M059J (cell line): ENCODE results near the gene ECHS1. TPM values are rescaled to one million over a fixed set of nuclear protein-coding genes. Genes with fewer than 3 reads are reported as not detected.

Source experiments
- DNase-seq: peaks from one replicate; pipeline ENCODE4 v3.0.0-alpha.2; 2012; ENCODE audit warnings: low read depth
- total RNA-seq: library from RNA; depleted of rRNA; stranded (reverse); fragments of >200 nt; shearing (Covaris generic); gene quantifications from 2 replicates; pipeline ENCODE4 v1.2.3, GENCODE V29; 2014

ECHS1 gene
- total RNA-seq, 1 experiment from 2014 or later: 121 TPM

DNA sequence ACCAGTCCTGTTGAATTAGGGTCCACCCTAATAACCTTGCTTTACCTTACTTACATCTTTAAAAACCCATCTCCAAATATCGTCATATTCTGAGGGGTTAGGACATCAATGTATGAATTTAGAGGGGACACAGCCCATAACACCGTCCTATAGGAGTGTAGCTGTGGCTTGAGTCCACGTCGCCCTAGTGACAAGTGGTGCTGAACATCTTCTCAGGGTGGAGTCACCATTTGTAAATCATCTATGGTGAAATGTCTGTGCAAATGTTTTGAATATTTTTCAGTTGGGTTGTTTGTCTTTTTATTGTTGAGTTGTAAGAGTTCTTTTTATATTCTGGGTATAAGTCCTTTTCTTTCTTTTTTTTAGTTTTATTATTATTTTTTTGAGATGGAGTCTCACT, 31.2 kb downstream of the ECHS1 start:
- no peak for DNase-seq

DNA sequence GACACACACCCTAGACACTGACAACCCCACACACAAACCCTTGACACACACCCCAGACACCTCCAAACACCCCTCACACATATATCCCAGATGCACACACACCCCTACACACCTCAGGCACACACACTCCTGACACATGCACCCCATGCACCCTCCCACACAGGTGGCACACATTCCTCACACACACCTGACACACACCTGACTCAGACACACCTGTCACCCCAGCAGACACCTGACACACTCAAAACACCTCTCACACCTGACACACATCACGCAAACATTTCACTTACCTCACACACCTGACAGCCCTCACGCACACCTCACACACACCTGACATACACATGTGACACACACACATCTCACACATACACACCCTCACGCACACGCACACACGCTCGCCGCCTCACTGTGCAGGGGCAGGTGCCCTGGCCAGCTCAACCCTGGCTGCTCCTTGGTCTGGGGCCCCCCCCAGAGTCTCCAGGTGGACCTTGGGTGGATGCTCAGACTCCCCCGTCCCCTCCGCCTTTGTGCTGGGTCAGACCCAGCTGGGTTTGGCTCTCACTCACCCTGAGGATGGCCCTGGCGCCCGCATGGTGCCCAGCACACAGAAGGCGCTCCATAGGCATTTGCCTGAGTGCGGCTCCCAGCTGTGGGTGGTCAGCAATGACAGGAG, 33.3 kb downstream of the ECHS1 start:
- DNase-seq: no peak

DNA sequence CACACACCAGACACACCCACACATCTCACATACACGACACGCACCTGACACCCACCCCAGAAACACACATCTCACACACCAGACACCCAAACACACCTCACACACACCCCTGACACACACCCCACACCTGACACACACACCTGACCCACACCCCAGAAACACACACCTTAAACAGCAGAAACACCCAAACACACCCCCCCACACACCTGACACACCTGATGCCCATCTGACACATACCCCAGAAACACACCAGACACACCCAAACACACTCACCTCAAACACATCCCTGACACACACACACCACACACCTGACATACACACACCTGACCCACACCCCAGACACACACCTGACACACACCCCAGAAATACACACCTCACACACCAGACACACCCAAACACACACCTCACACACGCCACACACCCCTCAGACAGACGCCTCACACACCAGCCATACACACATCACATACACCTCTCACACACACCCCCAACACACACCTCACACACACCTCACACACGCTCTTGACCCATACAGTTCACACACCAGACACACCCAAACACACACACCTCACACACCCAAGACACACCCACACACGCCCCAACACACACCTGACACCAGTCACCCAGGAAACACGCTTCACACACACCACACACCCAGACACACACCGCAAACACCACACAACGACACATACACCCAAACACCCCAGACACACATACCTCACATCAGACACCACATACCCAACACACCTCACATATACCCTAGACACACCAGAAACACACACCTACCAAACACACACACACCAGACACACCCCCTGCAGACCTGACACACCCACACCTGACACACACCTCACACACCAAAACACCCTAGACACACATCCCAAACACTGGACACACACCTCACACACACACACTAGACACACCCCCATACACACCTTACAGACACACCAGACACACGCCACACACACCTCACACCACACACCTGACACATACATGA, 34.8 kb downstream of the ECHS1 start:
- no peak for DNase-seq

DNA sequence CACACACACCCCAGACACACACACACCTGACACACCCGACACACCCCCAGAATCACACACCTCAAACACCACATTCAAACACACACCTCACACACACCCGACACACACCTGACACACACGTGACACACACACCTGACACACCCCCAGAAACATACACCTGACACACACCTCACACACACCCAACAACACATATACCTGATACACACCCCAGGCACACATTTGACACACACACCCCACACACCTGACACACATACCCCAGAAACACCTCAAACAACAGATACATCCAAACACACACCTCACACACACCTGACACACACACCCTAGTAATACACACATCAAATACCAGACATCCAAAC, 35.8 kb downstream of the ECHS1 start:
- DNase-seq: no peak

DNA sequence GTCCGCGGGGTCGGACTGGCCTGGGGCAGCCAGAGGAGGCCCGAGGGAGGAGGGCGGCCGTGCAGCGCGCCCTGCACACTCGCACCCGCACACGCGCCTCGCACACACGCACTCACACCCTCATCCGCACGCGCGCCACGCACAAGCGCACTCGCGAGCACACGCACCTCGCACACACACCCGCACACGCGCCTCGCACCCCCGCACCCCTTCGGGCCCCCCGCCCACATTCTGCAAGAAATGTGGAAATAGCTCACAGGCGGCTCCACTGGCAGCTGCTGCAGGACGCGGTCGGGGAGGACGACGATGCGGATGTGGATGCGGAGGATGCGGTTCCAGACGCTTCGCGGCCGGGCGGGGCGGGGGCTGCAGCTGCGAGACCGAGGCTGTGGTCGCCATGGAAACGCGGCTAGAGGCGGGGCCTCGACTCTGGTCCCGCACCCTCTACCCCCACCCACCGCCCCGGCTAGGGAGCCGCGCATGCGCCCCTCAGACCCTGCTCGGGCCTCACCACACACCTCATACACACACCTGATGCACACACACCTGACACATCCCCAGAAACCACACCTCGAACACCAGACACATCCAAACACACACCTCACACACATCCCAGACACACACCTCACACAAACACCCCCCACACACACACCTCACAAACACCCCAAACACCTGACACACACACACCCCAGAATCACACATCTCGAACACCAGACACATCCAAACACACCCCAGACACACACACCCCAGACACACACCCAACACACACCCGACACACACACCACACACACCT, 36.4 kb downstream of the ECHS1 start, which contains the start of gene CALY:
Gene CALY, minus strand, starts transcription at position 320 of the 793 bp plus-strand sequence. CDS start 7,907 bp downstream, outside the sequence.
- DNase-seq: no peak

DNA sequence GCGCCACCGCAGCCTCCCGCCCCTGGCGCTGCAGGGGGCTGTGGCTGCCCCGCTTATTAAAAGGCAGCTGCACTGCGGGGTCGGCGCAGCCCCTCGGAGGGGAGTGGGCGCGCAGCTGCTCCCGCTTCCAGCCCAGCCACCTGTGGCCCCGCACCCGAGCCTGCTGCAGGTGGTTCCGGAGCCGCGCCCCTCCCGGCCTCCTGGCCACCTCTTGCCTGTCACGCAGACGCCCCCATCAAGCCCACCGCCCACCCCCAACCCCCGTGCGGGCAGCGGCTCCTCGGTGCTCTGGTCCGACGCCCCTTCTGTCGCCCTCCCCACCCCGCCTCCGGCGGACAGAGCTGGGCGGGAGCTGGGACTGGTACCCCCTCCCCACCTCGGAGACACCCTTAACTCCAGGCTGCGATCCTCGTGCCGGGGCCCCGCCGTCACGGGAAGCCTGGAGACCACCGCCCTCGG, 37.0 kb downstream of the ECHS1 start:
- no peak for DNase-seq

DNA sequence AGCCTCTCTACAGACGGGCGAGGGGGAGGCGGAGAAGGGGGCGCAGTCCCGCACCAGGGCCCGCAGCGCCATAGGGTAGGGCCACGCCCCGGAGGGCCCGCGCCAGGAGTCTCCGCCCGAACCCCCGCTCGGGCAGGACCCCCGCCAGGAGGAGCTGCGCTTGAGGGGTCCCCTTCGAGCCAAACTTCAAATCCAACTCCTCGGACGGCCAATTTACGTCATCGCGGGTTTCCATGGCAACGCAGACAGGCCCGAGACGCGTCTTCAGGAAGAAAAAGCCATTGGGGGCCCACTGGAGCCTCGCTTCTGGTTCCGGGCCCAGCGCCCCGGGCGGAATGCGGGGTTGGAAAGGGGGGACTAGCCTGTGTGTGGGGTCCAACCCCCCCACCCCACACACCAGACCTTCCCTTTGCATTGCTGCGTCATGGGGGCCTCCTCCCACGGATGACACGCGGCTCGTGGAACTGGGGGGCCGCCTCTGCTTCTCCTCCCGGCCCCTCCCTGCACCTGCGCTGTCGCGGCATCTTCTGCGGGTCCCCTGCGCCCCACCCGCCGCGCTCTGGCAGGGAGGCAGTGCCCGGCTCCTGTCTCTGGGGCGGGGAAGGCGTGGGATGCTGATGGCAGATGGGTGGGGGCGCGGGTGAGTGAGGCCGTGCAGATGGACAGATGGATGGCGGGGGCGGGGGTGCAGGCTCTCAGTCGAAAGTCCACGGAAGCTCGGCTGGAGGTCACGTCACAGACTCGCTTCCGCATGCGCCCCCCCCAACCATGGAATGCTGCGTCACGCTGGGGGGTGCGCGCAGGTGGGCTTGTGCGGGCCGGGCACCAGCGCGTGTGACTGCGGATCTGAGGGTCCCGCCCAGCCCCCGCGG, 37.7 kb downstream of the ECHS1 start:
- peak; percentile 42 for DNase-seq

DNA sequence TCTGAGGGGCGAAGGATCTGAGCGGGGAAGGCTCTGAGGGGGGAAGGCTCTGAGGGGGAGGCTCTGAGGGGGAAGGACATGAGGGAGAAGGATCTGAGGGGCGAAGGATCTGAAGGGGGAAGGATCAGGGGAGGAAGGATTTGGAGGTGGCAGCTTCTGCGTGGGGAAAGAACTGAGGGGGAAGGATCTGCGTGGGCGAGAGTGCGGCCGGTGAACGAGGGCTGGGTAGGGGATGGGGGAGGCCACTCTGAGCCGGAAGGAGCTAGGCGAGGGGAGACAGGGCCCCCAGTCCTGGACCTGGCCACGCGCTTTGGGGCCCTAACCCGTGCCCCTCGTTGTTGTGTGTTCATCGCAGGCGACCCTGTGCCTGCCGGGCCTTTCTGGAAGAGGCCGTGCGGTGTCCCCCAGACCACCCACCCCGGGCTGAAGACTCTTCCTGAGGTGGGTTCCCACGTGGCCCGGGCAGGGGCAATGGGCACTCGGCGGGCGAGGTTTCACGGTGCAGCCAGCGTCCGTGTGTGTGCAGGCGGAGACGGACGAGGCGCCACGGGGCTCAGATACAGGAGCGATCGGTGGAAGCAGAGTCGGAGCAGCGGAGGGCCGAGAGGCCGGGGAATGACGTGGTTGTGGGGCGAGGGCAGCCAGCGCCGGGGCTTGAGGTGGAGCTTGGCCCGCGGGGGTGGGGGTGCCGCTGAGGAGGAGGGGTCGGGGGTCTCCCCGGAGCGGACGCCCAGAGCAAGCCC, 38.5 kb downstream of the ECHS1 start:
- DNase-seq: no peak

DNA sequence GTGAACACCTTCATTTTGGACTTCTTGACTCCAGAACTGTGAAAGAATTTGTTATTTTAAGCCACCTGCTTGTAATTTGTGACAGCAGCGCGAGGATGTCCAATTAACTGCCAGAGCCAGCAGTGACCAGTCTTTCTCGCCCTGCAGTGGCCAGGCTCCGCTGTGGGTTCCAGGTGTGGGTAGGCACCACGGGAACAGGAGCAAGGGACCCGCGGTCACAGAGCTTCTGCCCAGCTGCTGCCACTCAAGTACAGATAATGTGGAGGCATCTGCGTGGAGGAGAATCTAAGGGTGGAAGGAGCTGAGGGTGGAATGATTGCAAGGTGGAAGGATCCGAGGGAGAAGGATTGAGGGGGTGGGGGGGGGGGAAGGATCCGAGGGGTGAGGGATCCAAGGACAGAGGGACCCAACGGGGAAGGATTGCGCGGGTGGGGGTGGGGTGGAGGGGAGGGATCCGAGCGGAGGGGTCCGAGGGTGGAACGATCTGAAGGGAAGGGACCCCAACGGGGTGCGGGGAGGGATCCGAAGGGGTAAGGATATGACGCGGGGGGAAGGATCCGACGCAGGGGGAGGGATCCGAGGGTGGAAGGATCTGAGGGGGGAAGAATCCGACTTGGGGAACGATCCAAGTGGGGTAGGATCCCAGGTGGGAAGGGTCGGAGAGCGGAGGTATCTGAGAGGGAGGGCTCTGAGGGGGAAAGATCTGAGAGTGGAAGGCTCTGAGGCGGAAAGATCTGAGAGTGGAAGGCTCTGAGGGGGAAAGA, 40.0 kb downstream of the ECHS1 start:
- DNase-seq: no peak

DNA sequence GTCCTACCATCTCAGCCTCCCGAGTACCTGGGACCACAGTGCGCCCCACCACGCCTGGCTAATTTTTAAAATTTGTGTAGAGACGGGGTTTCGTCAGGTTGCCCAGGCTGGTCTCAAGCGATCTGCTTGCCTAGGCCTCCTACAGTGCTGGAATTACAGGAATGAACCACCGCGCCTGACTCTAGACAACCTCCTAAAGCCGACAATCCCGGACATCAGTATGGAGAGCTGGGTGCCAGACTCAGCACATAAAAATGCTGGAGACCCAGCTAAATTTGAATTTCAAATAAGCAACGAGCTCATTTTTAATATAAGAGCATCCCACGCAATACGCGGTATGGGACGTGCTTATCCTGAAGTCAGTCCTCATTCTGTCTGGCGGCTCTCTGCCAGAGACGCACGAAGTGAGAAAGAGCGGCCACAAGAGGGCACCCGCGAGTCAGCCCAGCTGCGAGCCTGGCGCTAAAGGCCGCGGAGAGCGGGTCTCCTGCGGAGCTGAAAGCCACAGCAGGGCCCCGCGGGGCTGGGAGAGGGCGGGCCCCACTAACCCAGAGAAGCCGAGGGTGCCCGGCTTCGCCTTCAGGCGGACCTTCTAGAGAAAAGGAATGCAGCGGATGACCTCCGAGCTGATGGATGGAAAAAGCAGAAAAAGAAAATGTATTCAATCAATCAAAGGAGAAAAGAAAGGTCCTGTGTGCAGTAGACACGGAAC, 43.5 kb downstream of the ECHS1 start:
- peak; percentile 75 for DNase-seq

DNA sequence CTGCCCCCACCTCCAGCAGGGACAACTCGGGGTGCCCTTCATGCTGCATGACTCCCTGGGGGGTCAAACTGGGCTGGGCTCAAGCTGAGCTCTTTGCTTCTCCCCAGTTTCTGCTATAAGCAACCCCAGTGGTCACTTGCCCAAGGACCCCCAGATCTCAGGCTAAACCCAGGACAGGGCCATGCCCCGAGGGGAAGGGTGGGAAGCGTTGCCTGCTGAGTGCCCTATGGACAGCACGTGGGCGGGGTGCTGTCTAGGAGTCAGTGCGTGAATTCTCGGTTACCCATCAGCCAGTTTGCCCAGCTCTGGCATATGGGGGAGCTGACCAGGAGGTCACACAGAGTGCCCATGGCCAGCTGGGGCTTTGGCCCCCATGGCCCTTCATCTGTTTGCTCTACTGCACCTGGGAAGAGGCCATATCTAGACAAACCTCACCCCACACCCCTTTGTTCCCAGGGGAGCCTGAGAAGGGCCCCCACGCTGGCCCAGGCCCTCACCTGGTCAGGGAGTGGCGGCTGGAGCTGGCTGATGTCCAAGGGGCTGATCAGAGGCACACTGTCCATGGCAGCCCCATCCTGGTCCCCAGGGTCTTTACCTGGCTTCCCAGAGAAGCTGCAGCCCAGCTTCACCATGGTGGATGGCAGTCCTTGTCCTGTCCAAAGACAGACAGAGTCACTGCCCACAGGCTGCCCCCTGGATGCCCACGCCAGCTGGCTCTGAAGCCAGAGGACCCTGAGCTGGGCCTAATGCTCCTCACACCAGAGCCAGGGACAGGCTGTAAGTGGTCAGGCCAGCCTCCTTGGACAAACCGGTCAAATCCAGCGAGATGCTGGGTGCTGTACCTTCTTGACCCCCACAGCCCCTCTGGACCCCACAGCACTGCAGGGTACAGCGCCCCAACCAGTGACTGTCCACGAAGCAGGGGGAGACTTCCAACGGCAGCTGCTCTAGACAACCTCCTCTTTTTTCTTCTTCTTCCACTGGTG, 44.5 kb downstream of the ECHS1 start:
- no peak for DNase-seq

DNA sequence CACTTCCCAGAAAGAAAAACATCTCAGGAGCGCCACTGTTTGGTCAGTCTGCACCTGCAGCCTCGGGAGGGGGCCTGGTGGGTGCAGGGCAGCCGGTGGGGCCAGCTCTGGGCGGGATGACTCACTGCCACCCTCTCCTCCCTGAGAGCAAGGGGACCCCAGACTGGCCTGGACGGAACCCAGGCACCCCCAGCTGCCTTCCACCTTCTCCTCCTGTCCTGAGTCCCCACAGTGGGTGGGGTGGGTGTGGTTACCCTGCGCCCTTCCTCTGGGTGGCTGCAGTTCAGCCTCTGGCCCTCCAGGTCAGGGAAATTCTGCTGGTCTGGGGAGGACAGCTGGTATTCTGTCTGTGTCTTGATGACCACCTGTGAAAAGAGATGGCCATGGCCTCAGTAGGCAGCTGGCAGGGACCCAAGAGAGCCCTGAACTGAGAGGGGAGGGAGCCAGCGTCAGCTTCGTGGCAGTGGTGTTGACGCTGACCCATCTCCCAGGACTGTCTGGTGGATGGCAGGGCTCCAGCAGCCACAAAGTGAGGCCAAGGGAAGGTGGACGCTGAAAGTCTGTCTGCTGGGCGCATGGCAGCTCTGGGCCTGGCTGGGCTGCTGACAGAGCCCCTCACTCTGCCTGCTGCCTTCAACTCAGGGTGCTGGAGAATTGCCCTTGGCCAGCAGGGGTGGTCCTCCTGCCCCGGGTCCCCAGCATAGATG, 45.4 kb downstream of the ECHS1 start:
- DNase-seq: peak; percentile 66

DNA sequence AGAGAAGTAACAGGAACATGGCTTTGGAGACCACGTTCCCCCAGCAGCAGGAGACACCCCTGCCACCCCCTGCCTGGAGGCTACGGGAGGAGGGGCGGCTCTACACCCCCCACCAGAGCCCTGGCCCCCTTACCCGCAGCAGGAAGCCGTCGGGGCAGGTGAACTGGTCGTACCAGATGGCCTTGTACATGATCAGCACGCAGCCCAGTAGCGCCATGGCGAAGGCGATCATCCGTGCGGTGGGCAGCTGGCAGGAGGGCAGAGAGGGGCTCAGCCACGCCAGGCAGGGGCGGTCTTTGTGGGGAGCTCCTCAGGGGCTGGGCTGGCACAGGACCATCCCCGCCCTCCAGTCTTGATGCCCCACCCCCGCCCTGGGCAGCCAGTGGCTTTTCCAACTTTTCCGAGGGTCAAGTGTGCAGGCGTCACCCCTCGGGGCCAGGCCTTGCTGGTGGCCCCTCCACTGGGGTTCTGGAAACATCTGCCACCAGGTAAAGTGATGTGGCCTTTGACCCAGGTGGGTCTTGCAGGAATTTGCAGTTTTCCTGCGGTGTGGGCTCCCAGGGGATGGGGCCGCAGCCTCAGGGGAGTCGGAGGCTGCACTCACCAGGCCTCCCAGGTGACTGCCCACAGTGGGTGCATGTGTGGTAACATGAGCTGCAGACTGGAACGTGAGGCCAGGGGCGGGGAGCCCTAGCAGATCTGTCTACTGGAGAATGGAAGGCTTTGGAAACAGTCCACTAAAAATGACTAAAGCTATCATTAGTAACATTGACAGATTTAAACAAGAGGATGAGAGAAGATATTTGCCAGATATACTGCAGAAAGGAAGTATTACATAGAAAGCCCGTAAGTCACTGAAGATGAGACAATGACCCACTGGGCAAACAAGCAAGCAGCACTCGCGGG, 46.2 kb downstream of the ECHS1 start:
- peak; percentile 39 for DNase-seq

DNA sequence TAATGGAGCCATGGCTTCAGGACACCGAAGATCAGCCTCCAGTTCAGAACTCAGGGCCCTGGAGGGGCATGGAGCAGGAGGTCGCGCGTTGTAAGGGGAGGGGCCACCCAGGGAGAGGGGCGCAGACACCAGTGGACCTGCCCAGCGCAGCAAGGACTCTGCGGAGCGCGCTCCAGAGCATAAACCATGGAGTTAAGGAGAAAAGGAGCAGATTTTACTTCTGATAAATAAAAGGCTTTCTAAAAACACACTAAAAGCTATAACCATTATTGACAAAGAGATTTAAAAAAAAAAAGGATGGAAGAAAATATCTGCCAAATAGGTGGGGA, 47.0 kb downstream of the ECHS1 start:
- DNase-seq: no peak

DNA sequence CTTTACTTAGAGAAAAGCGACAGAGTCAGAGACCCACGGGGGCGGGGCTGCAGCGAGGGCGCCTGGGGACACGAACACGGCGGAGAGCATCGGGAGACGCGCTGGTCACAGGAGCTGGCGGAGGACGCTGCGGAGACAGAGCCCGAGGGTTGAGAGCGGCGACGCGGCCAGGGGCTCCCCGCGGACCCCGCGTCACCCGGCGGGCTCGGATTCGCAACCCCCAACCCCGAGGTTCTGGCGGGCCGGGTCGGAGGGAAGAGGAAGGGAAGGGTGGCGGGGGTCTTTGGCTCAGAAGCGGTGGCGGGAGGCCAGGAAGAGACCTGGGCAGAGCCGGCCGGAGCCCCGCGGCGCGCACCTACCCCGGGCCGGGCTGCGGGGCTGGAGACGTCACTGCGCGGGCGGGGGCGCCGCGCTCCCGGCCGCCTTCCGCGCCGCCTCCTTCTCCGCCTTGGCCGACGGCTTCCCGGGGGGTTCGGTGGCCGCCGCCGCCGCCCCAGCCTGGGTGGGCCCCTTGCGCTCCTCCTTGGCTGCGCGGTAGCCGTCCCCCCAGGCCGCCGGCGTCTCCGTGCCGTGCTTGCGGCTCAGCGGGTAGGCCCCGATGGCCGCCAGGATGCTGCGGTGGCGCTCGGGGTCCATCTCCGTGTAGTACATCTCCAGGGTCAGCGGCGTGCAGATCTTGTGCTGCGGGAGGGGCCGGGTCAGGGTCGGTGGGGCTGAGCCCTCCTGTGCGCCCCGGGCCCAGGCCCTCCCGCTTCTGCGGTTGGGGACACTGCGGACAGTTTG, 47.5 kb downstream of the ECHS1 start:
- DNase-seq: no peak
